SH-SY5Y (cell line): ENCODE measurements around the gene SSTR4.

Source experiments
- GATA2 ChIP-seq: IDR thresholded peaks from 2 replicates; pipeline ENCODE4 v1.6.1; 2011; ENCODE audit warnings: mild to moderate bottlenecking, low read depth, low read length
- GATA3 ChIP-seq: IDR thresholded peaks from 2 replicates; pipeline ENCODE4 v1.6.1; 2011; ENCODE audit warnings: low read depth, mild to moderate bottlenecking, low read length, moderate library complexity

DNA sequence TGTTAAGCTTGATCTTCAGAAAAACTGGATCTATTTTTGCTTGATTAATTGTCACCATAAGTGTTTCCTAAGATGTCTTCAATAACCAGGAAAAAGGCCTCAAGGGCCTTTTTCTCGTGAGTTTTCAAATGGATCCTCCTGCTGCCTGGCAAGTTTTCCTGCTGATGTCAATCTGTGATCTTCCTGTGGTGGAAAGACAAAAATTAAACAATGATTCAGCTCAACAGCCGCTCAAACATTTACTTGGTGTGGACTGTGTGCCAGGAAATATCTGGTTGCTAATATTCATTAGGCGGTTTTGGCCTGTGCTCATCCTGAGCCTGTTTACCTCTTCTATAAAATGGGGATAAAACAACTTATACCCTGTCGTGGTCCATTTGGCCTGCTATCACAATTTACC lies 35.4 kb upstream of the SSTR4 start:
- TF ChIP-seq GATA2 (no peak), GATA3 (no peak)
